ENCODE measurements around the gene BNIP1. TPM values are rescaled to one million over a fixed set of nuclear protein-coding genes. Genes with fewer than 3 reads are reported as not detected.

BNIP1 gene
- total RNA-seq, 1 donor from 2014 or later = 13.8 TPM

GRCh38 chr5:173165177-173166016 is 21.1 kb downstream of the BNIP1 start:
- DNase-seq = no peak

DNA sequence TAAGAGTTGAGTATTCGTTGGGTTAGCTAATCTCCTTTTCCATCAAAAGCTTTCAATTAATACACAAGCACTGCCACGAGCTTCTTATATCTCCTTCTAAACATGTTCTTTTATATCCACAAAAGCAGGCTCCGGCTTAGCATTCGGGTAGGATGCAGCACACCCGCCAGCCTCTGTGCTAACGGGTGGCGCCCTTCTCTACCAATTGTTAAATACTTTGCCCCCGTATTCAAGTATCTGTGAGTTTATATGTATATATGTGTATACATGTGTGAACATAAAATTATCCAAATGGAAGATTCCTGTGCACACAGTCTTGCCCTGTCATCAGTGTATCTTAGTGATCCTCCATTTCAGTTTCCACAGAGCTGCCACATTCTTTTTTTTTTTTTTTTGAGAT is 27.8 kb downstream of the BNIP1 start:
- no peak for DNase-seq

DNA sequence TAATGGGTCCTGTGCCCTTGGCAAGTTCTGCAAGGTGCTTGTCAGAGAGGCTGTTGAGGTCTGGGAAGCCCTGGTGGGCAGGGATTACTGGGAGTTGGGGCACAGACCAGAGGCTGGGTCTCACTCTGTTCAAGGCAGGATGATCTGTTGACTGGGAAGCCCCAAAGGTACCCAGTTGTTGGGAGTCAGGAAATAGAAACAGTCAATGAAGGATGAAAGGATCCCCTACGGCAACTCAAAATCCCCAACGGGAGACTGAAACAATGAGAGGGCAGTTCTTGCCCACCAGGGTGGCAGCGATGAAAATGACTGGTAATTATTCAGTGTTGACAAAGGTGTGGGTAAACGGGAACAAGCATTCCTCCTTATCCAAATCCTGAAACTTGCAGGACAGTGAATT is 31.2 kb downstream of the BNIP1 start:
- no peak for DNase-seq

GRCh38 chr5:173178369-173178910 is 34.1 kb downstream of the BNIP1 start:
- no peak for DNase-seq

DNA sequence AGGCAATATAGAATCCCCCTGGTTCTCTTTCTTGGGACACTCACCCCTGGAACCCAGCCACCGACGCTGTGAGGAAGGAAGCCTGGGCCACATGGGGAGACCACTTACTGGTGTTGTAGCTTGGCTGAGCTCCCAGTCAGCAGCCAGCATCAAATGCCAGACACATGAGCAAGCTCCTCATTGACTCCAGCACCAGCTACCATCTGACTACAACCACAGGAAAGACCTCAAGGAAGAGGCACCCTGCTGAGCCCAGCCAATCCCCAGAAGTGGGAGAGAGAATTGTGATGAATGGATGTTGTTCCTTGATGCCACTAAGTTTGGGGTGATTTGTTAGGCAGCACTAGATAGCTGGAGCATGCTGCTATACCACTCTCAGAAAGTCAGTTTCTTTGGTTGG is 36.0 kb downstream of the BNIP1 start:
- DNase-seq = no peak

DNA sequence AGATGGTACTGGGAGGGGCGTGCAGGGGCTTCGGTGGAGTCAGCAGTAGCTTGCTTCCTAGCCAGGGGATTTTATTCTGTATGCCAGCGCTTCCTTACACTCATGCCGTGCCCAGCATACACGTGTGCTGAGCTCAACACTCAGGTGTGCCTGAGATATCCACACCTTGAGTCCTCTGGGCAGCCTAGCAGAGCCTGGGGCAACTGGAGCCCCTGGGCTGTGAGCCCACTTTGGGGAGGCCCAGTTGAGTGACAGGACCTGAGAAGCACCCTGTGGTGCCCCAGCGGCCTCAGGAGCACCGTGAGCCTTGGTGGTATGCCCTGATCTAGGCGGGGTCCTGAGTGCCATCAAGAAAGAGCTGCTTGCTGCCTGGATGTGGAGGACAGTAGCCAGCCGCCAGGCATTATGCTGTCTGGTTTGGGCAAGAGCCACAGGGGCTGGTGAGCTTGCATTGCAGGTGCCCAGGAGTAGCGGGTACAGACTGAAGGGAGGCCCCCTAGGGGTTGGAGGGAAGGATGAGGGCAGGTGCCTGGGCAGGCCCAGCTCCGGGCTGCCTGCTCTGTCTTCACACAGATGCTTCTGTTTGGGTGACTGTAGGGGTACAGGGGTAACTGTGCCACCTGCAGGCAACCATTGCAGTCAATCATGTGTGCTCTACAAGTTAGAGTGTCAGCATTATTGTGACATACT is 42.9 kb downstream of the BNIP1 start:
- DNase-seq = no peak

GRCh38 chr5:173188280-173188679 is 43.9 kb downstream of the BNIP1 start:
- DNase-seq = no peak

- no peak for DNase-seq
These were observed 46.7 kb downstream of the BNIP1 start for GRCh38 chr5:173191015-173191414.

DNA sequence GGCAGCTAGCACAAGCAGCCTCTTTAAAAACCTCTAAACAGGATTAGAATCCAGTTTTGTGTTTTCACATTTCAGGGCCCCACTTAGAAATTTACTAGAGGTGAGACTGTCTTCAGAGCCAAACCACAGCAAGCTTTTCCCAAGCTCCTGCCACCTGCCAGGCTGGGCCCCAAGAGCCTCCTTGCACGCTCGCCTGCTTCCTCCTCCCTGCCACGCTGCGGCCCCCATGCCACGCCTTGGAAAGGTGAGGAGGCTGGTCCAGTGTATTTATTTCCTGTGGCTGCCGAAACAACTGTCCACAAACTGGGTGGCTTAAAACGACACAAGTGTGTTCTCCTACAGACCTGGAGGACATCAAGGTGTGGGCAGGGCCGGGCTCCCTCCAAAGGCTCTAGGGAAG is 47.2 kb downstream of the BNIP1 start:
- no peak for DNase-seq

DNA sequence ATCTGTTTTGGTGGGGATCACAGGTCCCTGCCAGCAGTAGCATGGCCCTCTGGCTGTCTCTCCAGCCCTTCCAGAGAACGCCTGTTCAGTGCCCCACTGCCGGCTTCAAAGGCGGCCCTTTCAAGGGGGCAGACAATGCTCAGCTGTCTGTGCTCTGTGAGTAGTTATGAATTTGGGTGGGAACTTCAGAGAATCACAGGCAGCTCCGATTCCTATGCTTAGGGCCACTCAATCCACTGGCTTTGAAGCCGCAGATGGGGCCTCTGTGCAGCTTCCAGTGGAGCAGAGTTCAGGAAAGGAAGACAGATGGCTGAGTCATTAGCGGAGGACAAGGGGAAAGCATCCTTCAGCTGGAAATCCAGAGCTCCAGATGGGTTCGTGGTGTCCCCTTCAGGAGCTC is 48.2 kb downstream of the BNIP1 start:
- DNase-seq = no peak

DNA sequence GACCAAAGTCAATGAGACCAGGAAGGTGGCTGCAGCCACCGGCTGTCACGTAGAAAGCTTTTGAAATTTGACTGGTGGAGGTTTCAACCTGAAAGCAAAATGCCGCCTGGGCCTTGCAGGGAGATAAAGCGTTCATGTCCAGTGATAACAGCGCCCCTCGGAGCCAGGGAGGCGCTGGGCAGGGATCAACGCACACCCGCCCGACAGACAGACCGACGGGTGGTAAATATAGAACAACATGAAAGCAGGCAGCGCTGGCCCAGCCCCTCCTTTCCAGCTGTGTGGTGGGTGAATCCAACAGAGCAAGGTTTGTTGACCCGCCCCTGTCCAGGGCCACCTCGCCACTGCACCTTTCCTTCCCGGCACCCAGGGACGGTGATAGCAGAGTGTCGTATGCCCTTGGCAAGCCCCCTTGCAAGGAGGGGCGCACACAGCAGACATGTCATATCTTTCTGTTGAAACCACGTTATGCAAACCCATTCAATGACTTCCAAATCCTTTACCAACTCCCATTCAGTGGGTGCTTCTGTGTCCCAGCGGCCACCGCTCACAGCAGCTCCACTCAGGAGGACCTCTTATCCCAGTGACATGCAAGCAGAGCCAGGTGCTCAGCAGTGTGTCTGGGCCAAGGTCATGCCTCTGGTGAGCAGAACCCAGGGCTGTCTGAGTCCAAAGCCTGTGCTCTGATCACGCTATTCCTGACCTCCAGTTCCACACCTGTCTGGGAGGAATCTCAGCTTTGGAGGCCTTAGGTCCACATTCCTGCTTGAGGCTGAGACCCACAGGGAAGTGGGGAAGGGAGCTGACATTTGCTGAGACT is 52.0 kb downstream of the BNIP1 start:
- no peak for DNase-seq

DNA sequence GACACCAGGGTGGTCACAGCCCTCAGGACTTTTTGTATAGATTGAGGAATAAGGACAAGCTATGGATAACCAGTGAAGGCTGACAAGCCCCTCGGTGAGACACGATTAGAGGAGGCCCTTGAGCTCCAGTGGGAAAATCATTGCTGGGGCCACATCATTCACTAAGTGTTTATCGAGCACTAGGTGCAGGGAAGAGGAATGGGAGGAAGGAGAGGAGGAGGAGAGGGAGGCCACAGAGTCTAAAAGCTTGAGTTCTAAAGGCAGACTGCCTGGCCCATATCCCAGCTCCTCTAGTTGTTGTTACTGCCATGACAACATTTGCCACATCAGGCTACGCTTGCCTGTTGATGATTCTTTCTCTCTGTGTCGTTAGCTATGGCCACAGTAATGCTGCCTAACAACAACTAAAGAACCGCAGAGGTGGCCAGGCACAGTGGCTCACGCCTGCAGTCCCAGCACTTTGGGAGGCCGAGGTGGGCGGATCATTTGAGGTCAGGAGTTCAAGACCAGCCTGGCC is 53.1 kb downstream of the BNIP1 start:
- DNase-seq = peak; percentile 7

DNA sequence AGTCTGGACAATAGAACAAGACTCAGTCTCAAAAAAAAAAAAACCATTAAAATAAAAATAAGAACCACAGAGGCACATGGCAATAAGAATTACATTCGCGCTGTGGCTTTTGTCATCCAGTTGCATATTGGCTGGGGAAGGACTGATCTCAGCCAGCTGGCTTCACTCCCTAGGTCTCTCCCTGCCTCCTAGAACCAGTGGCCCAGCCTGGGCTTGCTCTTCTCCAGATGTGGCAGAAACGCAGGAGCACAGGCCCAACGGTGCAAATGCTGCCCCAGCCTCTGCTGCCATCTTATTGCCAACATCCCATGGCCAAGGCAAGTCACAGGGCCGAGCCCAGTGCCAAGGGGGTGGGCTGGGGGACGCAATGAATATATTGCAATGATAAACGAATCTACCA is 53.7 kb downstream of the BNIP1 start:
- DNase-seq = peak; percentile 15

DNA sequence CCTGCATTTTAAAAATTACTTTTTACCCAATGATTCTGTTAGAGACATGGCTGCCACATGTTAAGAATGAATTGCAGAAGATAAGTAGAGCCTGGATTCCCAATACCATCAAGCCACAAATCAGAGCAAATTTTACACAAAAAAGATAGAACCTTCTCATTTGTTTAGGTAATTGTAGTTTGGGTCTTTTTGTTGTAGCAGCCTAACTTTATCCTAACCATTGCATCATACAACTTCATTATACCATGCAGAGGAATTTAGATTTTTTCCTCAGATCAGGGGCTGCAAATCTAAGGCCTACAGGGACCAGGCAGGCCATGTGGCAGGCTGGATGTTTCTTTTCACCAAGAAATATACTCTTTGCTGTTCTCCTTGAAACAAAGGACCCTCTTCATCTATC is 56.0 kb downstream of the BNIP1 start:
- no peak for DNase-seq

- no peak for DNase-seq
These were observed 57.4 kb downstream of the BNIP1 start for GRCh38 chr5:173201636-173202265.

- DNase-seq = no peak
These were observed 58.0 kb downstream of the BNIP1 start for GRCh38 chr5:173202266-173202875.

DNA sequence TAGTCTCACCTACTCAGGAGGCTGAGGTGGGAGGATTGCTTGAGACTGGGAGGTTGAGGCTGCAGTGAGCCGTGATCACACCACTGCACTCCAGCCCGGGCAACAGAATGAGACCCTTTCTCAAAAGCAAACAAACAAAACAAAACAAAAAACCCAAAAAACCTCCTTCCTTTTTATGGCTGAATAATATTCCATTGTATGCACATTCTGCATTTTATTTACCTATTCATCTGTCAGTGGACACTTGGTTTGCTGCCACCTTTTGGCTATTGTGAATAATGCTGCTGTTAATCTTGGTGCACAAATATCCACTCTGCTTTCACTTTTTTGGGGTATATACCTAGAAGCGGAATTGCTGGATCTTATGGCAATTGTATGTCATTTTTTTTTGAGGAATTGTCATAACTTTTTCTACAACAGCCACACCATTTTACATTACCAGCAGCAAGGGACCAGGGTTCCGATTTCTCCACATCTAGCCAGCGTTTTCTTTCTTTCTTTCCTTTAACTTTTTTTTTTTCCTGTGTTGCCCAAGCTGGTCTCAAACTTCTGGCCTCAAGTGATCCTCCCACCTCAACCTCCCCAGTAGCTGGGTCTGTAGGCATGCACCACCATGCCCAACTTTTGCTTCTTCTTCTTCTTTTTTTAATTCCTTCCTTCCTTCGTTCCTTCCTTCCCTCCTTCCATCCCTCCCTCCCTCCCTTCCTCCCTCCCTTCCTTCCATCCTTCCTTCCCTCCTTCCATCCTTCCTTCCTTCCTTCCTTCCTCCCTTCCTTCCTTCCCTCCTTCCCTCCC is 60.1 kb downstream of the BNIP1 start:
- DNase-seq = no peak

GRCh38 chr5:173205916-173206315 is 61.6 kb downstream of the BNIP1 start:
- DNase-seq = peak; percentile 39

GRCh38 chr5:173208296-173208695 is 64.0 kb downstream of the BNIP1 start:
- DNase-seq = no peak

GRCh38 chr5:173210877-173211276 is 66.5 kb downstream of the BNIP1 start:
- DNase-seq = no peak

GRCh38 chr5:173211284-173211683 is 67.0 kb downstream of the BNIP1 start:
- DNase-seq = no peak

All from tongue (tissue), 2 donors.